GM12891 (cell line): ENCODE results near the gene KCNQ2.

Source experiments
- PAX5 ChIP-seq: IDR thresholded peaks from 2 replicates; pipeline ENCODE4 v1.6.1; 2011; ENCODE audit warnings: low read length, moderate library complexity, mild to moderate bottlenecking; ENCODE audit not compliant: insufficient read depth, severe bottlenecking
- POLR2A ChIP-seq: IDR thresholded peaks from 2 replicates; pipeline ENCODE4 v1.6.1; 2011; ENCODE audit warnings: low read depth, low read length, control low read depth
- POLR2AphosphoS5 ChIP-seq: IDR thresholded peaks from 2 replicates; pipeline ENCODE4 v1.6.1; 2011; ENCODE audit warnings: low read depth, low read length, control low read depth
- POU2F2 ChIP-seq: IDR thresholded peaks from 2 replicates; pipeline ENCODE4 v1.6.1; 2011; ENCODE audit warnings: low read depth, mild to moderate bottlenecking, control low read depth, low read length, moderate library complexity
- SPI1 ChIP-seq: IDR thresholded peaks from 2 replicates; pipeline ENCODE4 v1.6.1; 2011; ENCODE audit warnings: low read depth, low read length, control low read depth
- TAF1 ChIP-seq: IDR thresholded peaks from 2 replicates; pipeline ENCODE4 v1.6.1; 2011; ENCODE audit warnings: low read depth, low read length, control low read depth

DNA sequence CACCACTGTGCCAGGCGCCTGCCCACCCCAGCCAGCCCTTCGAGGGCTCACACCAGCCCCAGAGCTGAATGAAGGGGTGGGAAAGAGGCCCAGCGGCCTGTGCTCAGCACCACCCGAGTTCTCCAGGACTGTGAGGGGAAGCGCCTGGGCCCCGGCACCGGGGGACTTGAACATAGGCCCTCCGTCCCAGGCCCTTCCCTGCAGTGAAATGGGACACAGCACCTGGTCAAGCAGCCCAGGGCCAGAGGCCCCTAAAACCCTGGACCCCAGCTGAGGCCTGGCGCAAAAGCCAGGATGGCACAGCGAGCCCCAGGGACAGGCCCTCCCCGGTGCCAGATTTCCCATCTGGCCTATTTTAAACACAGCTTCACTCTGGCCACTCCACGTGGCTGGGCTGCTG, 4.0 kb downstream of the KCNQ2 start:
- TF ChIP-seq POLR2A (no peak), POLR2AphosphoS5 (no peak), TAF1 (no peak), PAX5 (no peak), SPI1 (no peak), POU2F2 (no peak)
